Measurements from ENCODE around the gene FRY.
A peak's percentile ranks its signal among the peaks of the same experiment; 100 is the strongest.

The FRY gene

DNA sequence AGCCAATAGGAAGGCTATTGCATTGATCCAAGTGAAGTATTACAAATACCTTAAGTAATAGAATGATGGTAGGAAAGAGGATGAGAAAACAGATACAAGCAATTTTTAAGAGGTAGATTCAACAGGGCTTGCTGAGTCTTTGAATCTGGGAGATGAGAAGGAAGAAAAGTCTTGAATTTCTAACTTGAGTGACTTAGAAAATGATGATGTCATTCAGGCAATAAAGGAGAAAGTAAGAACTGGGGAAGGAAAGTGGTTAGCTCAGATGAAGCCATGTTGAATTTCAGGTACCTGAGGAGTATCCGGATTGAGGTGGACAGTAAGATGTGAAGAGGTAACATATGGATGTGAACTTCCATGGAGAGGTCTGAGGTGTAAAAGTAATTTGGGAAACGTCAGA is 15.5 kb upstream of the FRY start:
- FAIRE-seq, result no peak
- TF ChIP-seq POLR2AphosphoS5 (IDR thresholded peaks at IDR 0.05; ENCODE audit: low read depth, low read length) (no peak), PAX5 (IDR thresholded peaks at IDR 0.05; ENCODE audit: insufficient read depth, low read length, severe bottlenecking) (no peak), POU2F2 (IDR thresholded peaks at IDR 0.05; ENCODE audit: low read depth, low read length) (no peak), POLR2A (IDR thresholded peaks at IDR 0.05; ENCODE audit: low read depth, low read length) (no peak), TAF1 (IDR thresholded peaks at IDR 0.05; ENCODE audit: low read depth, low read length) (no peak)
- DNase-seq (ENCODE audit: insufficient read length, low spot score), result no peak

DNA sequence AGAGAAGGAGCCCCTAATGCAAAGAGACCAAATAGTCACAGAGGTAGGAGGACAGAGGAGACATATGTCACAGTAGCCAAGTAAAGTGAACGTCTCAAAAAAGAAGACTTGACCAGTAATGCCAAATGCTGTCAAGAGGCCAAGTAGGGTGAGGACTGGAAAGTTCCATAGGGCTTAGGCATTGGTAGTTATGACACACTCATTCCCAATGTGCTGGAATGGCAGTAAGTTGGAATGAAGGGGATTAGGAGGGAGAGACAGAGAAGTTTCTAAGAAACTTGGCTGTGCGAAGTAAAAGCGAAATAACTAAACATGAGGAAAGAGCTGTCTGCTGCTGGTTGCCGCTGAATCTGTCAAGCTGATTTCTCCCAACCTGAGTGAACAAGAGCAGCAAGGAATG is 14.9 kb upstream of the FRY start:
- FAIRE-seq (no peak), DNase-seq (ENCODE audit: insufficient read length, low spot score) (no peak)
- TF ChIP-seq POU2F2 (IDR thresholded peaks at IDR 0.05; ENCODE audit: low read depth, low read length) (no peak), POLR2A (IDR thresholded peaks at IDR 0.05; ENCODE audit: low read depth, low read length) (no peak), SPI1 (IDR thresholded peaks at IDR 0.05; ENCODE audit: low read depth, low read length) (no peak), POLR2AphosphoS5 (IDR thresholded peaks at IDR 0.05; ENCODE audit: low read depth, low read length) (no peak), TAF1 (IDR thresholded peaks at IDR 0.05; ENCODE audit: low read depth, low read length) (no peak), PAX5 (IDR thresholded peaks at IDR 0.05; ENCODE audit: insufficient read depth, low read length, severe bottlenecking) (no peak)

DNA sequence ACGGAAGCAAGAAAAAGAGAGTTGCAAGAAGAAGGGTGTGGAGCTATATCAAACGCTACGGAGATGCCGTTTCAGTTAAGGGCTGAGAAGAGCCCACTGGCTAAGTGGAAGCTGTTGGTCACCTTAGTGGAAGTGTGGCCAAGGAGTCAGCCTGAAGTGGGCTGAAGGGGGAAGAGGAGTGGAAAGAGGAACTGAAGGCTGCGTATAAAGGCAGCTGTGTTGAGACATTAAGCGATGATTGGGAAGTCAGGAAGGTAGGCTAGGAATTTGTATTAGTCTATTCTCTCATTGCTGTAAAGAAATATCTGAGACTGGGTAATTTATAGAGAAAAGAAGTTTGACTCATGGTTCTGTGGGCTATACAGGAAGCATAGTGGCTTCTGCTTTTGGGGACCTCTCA is 14.1 kb upstream of the FRY start:
- FAIRE-seq (no peak), DNase-seq (ENCODE audit: insufficient read length, low spot score) (no peak)
- no peak for TF ChIP-seq POLR2AphosphoS5 (IDR thresholded peaks at IDR 0.05; ENCODE audit: low read depth, low read length)
- TF ChIP-seq POU2F2 (IDR thresholded peaks at IDR 0.05; ENCODE audit: low read depth, low read length), result no peak
- no peak for TF ChIP-seq POLR2A (IDR thresholded peaks at IDR 0.05; ENCODE audit: low read depth, low read length)
- TF ChIP-seq SPI1 (IDR thresholded peaks at IDR 0.05; ENCODE audit: low read depth, low read length), result no peak
- no peak for TF ChIP-seq TAF1 (IDR thresholded peaks at IDR 0.05; ENCODE audit: low read depth, low read length)
- TF ChIP-seq PAX5 (IDR thresholded peaks at IDR 0.05; ENCODE audit: insufficient read depth, low read length, severe bottlenecking), result no peak

DNA sequence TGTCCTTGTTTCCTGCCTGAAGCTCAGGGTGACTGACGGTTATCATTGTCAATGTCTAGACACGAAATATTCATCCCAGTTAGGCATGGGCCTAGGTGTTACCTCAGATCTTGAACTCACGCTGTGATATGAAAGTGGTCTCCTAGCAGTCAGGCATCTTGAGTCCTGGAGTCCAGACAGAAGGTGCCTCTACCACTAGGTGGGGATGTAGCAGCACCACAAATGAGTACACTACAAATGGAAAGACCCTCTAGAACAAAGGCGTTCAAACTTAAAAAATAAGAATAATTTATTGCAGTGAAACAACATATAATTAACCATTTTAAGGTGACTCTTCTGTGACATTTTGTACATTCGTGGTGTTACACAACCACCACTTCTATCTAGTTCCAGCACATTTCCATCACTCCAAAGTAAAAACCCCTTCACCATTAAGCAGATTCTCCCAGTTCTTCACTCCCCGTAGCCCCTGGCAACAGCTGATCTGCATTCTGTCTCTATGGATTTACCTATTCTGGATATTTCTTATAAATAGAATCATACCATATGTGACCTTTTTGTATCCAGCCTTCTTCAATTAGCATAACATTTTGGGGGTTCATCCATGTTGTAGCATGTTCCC is 11.9 kb upstream of the FRY start:
- FAIRE-seq (peak; percentile 97), DNase-seq (ENCODE audit: insufficient read length, low spot score) (peak; percentile 44)
- TF ChIP-seq POLR2A (IDR thresholded peaks at IDR 0.05; ENCODE audit: low read depth, low read length) (no peak), SPI1 (IDR thresholded peaks at IDR 0.05; ENCODE audit: low read depth, low read length) (no peak), TAF1 (IDR thresholded peaks at IDR 0.05; ENCODE audit: low read depth, low read length) (no peak), PAX5 (IDR thresholded peaks at IDR 0.05; ENCODE audit: insufficient read depth, low read length, severe bottlenecking) (no peak), POU2F2 (IDR thresholded peaks at IDR 0.05; ENCODE audit: low read depth, low read length) (no peak), POLR2AphosphoS5 (IDR thresholded peaks at IDR 0.05; ENCODE audit: low read depth, low read length) (no peak)

- TF ChIP-seq PAX5 (IDR thresholded peaks at IDR 0.05; ENCODE audit: insufficient read depth, low read length, severe bottlenecking) (no peak), TAF1 (IDR thresholded peaks at IDR 0.05; ENCODE audit: low read depth, low read length) (no peak), POLR2A (IDR thresholded peaks at IDR 0.05; ENCODE audit: low read depth, low read length) (no peak), SPI1 (IDR thresholded peaks at IDR 0.05; ENCODE audit: low read depth, low read length) (no peak), POLR2AphosphoS5 (IDR thresholded peaks at IDR 0.05; ENCODE audit: low read depth, low read length) (no peak)
- DNase-seq (ENCODE audit: insufficient read length, low spot score) (no peak), FAIRE-seq (no peak)
These were observed 9.8 kb upstream of the FRY start for GRCh38 chr13:32021785-32022184.

DNA sequence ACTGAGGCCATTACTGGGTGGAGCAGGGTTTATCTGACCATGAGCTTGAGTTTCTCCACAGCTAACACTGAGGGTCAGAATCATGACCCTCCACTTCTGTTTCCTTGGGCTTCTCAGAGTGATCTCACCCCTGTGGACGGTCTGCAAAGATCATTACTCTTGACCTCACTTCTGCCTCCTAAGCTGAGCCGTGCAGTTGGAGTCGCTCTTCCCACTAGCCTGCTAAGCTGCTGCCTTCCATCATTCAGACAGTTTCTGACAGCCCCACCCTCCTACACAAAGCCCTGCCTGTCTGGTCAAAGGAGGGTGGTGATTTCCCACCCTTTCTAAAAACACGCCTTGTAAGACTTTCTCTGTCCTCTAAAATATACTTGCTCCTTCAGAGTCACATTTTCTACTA is 9.3 kb upstream of the FRY start:
- FAIRE-seq (no peak), DNase-seq (ENCODE audit: insufficient read length, low spot score) (no peak)
- no peak for TF ChIP-seq POU2F2 (IDR thresholded peaks at IDR 0.05; ENCODE audit: low read depth, low read length)
- no peak for TF ChIP-seq POLR2AphosphoS5 (IDR thresholded peaks at IDR 0.05; ENCODE audit: low read depth, low read length)
- no peak for TF ChIP-seq POLR2A (IDR thresholded peaks at IDR 0.05; ENCODE audit: low read depth, low read length)

DNA sequence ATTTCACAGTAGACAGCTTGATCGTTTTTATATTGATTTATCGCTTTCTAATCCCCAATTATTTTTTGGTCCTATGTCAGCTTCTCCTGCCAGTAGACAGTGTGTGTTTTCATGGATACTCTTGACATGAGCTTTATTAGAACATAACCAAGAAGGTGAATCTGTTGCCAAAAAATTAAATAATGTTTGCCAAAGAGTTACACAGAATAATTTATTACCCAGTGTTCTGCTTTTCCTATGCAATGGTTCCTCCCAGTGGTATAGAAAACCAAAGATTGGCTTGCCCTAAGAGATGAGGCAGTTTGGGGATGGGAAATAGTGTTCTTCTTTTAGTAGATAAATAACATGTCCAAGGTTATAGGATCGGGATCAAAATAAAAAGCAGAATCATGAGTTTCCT is 8.5 kb upstream of the FRY start:
- TF ChIP-seq POLR2A (IDR thresholded peaks at IDR 0.05; ENCODE audit: low read depth, low read length) (no peak), POU2F2 (IDR thresholded peaks at IDR 0.05; ENCODE audit: low read depth, low read length) (no peak), TAF1 (IDR thresholded peaks at IDR 0.05; ENCODE audit: low read depth, low read length) (no peak), POLR2AphosphoS5 (IDR thresholded peaks at IDR 0.05; ENCODE audit: low read depth, low read length) (no peak), PAX5 (IDR thresholded peaks at IDR 0.05; ENCODE audit: insufficient read depth, low read length, severe bottlenecking) (no peak), SPI1 (IDR thresholded peaks at IDR 0.05; ENCODE audit: low read depth, low read length) (no peak)
- no peak for FAIRE-seq
- no peak for DNase-seq (ENCODE audit: insufficient read length, low spot score)

DNA sequence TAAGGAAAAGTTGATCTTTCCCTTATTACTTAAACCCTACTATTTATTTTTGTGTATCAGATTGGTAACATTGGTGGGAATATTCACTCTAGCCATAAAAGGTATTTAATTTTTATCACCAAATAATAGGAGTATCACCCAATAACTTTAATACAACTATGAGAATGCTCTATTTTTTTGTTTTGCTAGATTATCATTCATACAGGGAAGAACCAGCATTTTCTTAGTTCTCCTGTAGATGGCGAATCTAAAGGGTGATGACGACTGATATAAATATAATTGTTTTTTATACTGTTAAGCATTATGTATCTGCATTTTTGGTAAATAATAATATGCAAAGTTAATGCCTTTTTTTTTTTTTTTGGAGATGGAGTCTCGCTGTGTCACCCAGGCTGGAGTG is 7.9 kb upstream of the FRY start:
- TF ChIP-seq SPI1 (IDR thresholded peaks at IDR 0.05; ENCODE audit: low read depth, low read length) (no peak), PAX5 (IDR thresholded peaks at IDR 0.05; ENCODE audit: insufficient read depth, low read length, severe bottlenecking) (no peak), POLR2A (IDR thresholded peaks at IDR 0.05; ENCODE audit: low read depth, low read length) (no peak), POLR2AphosphoS5 (IDR thresholded peaks at IDR 0.05; ENCODE audit: low read depth, low read length) (no peak)
- no peak for FAIRE-seq
- no peak for DNase-seq (ENCODE audit: insufficient read length, low spot score)

- FAIRE-seq (no peak), DNase-seq (ENCODE audit: insufficient read length, low spot score) (no peak)
- no peak for TF ChIP-seq PAX5 (IDR thresholded peaks at IDR 0.05; ENCODE audit: insufficient read depth, low read length, severe bottlenecking)
- no peak for TF ChIP-seq POU2F2 (IDR thresholded peaks at IDR 0.05; ENCODE audit: low read depth, low read length)
- no peak for TF ChIP-seq TAF1 (IDR thresholded peaks at IDR 0.05; ENCODE audit: low read depth, low read length)
- TF ChIP-seq POLR2AphosphoS5 (IDR thresholded peaks at IDR 0.05; ENCODE audit: low read depth, low read length), result no peak
- no peak for TF ChIP-seq SPI1 (IDR thresholded peaks at IDR 0.05; ENCODE audit: low read depth, low read length)
- TF ChIP-seq POLR2A (IDR thresholded peaks at IDR 0.05; ENCODE audit: low read depth, low read length), result no peak
These were observed 6.8 kb upstream of the FRY start for GRCh38 chr13:32024750-32025149.

DNA sequence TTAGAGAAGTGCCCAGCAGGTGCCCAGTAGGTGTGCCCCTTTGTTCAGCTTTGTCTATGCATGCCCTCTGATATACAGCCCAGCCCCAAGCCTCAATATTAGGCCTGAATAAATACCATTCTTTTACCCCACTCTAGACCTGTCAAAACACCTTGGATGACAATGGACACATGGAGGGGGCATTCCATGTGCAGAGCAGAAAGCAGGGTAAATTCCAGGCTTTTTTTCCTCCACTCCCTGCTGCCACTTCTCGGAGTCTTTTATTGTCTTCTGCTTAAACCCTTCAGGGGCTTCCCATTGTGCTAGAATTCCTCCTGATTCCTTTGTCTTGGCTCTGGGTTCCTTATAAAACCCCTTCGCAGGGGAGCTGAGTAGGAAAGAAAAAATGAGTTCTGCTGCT is 5.8 kb upstream of the FRY start:
- FAIRE-seq (no peak), DNase-seq (ENCODE audit: insufficient read length, low spot score) (no peak)
- TF ChIP-seq POU2F2 (IDR thresholded peaks at IDR 0.05; ENCODE audit: low read depth, low read length) (no peak), TAF1 (IDR thresholded peaks at IDR 0.05; ENCODE audit: low read depth, low read length) (no peak), PAX5 (IDR thresholded peaks at IDR 0.05; ENCODE audit: insufficient read depth, low read length, severe bottlenecking) (no peak), POLR2A (IDR thresholded peaks at IDR 0.05; ENCODE audit: low read depth, low read length) (no peak), POLR2AphosphoS5 (IDR thresholded peaks at IDR 0.05; ENCODE audit: low read depth, low read length) (no peak), SPI1 (IDR thresholded peaks at IDR 0.05; ENCODE audit: low read depth, low read length) (no peak)

Data from GM12891 (cell line).